Measurements from ENCODE around the gene KCNMB4.

GRCh38 chr12:70359458-70360197, 6.5 kb upstream of the KCNMB4 start:
- TF ChIP-seq CTCF (IDR thresholded peaks at IDR 0.05): no peak
- no peak for TF ChIP-seq POLR2A (IDR thresholded peaks at IDR 0.05)
